ENCODE measurements around the gene CYREN. TPM values are rescaled to one million over a fixed set of nuclear protein-coding genes. Genes with fewer than 3 reads are reported as not detected.

Gene CYREN, protein sequence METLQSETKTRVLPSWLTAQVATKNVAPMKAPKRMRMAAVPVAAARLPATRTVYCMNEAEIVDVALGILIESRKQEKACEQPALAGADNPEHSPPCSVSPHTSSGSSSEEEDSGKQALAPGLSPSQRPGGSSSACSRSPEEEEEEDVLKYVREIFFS
- total RNA-seq (10 to 100 TPM; 25.6 to 50.7 (median 32.0) TPM), polyA plus RNA-seq (10 to 100 TPM; 51.6 to 67.9 TPM), total RNA-seq (26.2 reads per million, percentile 56 among the genes with 10 or more reads in this experiment)

DNA sequence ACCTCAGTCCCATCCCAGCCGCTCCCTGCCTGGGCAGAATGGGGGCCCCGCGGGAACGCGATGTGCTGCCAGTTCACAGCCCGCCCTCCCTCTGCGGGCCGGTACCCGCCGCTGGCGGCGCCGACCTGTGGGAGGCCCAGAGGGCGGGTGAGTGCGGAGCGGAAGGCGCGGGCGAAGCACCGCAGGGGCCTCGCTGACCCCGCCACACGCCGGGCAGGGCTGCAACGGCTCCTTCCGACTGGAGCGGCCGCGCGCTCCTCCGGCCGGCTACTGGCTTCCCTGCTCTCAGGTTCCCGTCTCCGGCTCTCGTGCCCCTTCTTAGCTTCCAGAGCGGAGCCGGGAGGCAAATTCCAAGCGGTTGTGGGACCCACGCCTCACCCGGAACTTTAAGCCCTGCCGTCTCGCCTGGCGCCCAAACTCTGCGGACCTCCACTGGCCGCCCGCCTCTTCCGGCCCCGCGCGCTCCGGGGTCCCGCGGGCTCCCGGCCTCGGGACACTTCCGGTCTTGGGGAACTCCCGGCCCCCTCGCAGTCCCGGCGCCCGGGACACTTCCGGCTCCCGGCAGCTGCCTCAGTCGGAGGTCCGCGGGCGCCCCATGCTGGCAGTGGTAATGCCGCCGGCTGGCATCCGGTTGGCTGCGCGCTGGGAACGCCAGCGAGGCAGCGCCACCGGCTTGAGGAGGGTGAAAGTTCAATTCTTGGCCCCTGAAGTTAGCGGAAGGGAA lies at the start of gene CYREN:
TSS of gene CYREN (minus strand) at position 434 of the 724 bp plus-strand sequence. CDS start 1,785 bp downstream, outside the sequence.
- no peaks in the 10 kb centered on the region for H3K9me3 ChIP-seq (ENCODE audit: control insufficient read depth in 2 of 3, low read length in 3 of 3)
- peak; percentile 74 to 91 (median 82) for DNase-seq
- H3K36me3 ChIP-seq (ENCODE audit: control insufficient read depth in 2 of 3, insufficient read depth in 3 of 3, low read length in 3 of 3) = peaks cover 0 to 27% (median 0%) of the 10 kb centered on the region in 3 experiments
- ChIA-PET CTCF (interaction anchor here (0.7 to 3.9 kb wide), 13 partner anchors 9 to 843 kb away, joined by 3 to 23 read pairs (median 5); partner anchors contain the start of genes AGBL3 and TMEM140), POLR2A (interaction anchor here (0.6 to 12.9 kb wide), 16 partner anchors 10 to 537 kb away, joined by 3 to 183 read pairs (median 6); partner anchors contain the start of genes AGBL3, BPGM, TMEM140 and WDR91)
- H3K9me3 Mint-ChIP-seq = no peaks in the 10 kb centered on the region
- peak within 1 kb of the TSS; percentile 84 to 96 (median 90) for H3K4me3 Mint-ChIP-seq
- peak within 1 kb of the TSS; percentile 94 to 98 (median 95) for H3K27ac Mint-ChIP-seq
- intact Hi-C loops (cut with micrococcal nuclease) = loop anchor here (1.0 to 10.0 kb wide), 15 partner anchors 22 to 806 kb away; partner anchors contain the start of genes AGBL3 (in 2 of the 2), AKR1B1 (in 2 of the 2), BPGM (in 2 of the 2) and WDR91 (in 2 of the 2)
- no peaks in the 10 kb centered on the region for H3K27me3 Mint-ChIP-seq
- peak; percentile 85 for ATAC-seq
- H3K4me3 ChIP-seq (ENCODE audit: low read length) = peak within 1 kb of the TSS; percentile 84
- no peaks in the 10 kb centered on the region for H3K27me3 ChIP-seq (ENCODE audit: control insufficient read depth in 2 of 2, insufficient read depth in 2 of 2, low read length in 2 of 2)
- peak within 1 kb of the TSS; percentile 95 for H3K27ac ChIP-seq (ENCODE audit: low read depth, low read length)
- peaks cover 31 to 59% (median 47%) of the 10 kb centered on the region in 7 donors for H3K4me1 Mint-ChIP-seq
- H3K36me3 Mint-ChIP-seq = peaks cover 0 to 32% (median 18%) of the 10 kb centered on the region in 5 donors
- peaks cover 16 to 29% of the 10 kb centered on the region in 2 donors for H3K4me1 ChIP-seq (ENCODE audit: control insufficient read depth in 2 of 2, insufficient read depth in 2 of 2, low read length in 2 of 2)

DNA sequence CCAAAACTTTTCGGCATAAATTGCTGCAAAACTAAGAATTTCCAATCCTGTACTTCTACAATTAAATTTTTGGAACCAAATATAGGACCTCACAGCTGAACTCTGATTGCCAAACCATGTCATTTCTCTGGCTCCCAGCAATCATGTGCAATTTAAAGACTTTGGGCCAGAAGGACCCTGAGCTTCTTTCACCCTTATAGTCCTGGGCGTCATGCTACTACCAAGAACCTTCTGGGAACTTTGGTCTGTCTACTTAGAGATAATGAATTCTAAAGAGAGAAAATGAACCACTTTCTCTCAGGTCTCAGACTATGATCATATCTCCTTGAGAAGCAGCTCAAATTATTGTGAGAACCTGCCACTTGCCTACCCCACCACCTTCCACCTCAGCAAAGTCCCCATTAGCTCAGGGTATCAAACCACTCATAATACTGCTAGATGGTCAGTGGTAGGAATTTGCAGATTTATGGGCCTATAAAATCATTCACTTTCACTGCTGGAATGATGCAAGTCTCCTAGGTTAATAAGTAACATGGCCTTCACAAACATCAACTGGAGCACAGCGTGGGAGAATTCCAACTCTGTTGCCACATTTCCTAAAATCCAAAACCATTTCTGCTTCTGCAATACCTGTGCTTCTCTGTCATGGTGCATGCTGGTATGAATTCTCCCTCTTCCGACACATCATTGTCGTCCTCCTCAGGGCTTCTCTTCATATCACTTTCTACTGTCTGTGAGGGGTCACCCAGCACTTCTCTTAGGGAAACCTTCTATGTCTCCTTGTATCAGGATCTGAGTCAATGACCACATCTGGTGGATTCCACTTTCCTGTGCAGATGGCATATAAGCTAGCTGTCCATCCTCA lies 47.4 kb upstream of the CYREN start:
- intact Hi-C loops (cut with micrococcal nuclease) = no loop called here
- H3K4me1 ChIP-seq (ENCODE audit: control insufficient read depth in 2 of 2, insufficient read depth in 2 of 2, low read length in 2 of 2) = no peaks in the 10 kb centered on the region
- H3K27me3 ChIP-seq (ENCODE audit: control insufficient read depth in 2 of 2, insufficient read depth in 2 of 2, low read length in 2 of 2) = no peaks in the 10 kb centered on the region
- Mint-ChIP-seq H3K27ac (no peak overlapping the region), H3K4me3 (no peak overlapping the region), H3K27me3 (peaks cover 0 to 17% (median 7%) of the 10 kb centered on the region in 5 donors), H3K36me3 (peaks cover 0 to 15% (median 0%) of the 10 kb centered on the region in 5 donors), H3K4me1 (peaks cover 0 to 2% (median 0%) of the 10 kb centered on the region in 7 donors), H3K9me3 (peaks cover 0 to 3% (median 0%) of the 10 kb centered on the region in 11 donors)
- POLR2A ChIA-PET = interaction anchor here (0.5 kb wide), 1 partner anchor 86 kb away, joined by 3 read pairs; no protein-coding TSS in a partner anchor
- CTCF ChIA-PET = no interaction called here
- H3K9me3 ChIP-seq (ENCODE audit: control insufficient read depth in 2 of 3, low read length in 3 of 3) = no peaks in the 10 kb centered on the region
- no peak for ATAC-seq
- H3K27ac ChIP-seq (ENCODE audit: low read depth, low read length) = no peak overlapping the region
- no peak overlapping the region for H3K4me3 ChIP-seq (ENCODE audit: low read length)
- no peak for DNase-seq
- H3K36me3 ChIP-seq (ENCODE audit: control insufficient read depth in 2 of 3, insufficient read depth in 3 of 3, low read length in 3 of 3) = no peaks in the 10 kb centered on the region

DNA sequence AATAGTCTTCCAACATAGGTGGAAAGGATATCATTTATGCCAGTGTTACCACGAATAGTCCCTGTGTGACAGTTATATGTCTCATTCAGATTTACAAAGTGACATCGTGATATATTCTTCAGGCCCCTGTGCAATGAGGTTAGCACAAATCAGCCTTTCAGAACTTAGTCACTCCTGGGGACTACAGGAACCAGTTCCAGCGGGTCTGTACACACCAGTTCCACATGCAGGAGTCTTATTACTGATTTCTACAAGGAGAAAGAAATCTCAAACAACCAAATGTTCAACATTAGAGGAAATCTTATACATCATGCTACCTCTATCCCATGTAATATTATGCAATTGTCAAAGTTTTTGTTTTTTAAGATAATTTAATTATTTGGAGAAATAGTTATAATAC lies 45.2 kb upstream of the CYREN start:
- ATAC-seq = no peak
- H3K36me3 ChIP-seq (ENCODE audit: control insufficient read depth in 2 of 3, insufficient read depth in 3 of 3, low read length in 3 of 3) = no peaks in the 10 kb centered on the region
- intact Hi-C loops (cut with micrococcal nuclease) = no loop called here
- Mint-ChIP-seq H3K27me3 (peaks cover 0 to 17% (median 6%) of the 10 kb centered on the region in 5 donors), H3K27ac (no peak overlapping the region), H3K36me3 (peaks cover 0 to 11% (median 1%) of the 10 kb centered on the region in 5 donors), H3K9me3 (peaks cover 0 to 3% (median 0%) of the 10 kb centered on the region in 11 donors), H3K4me1 (peaks cover 0 to 6% (median 6%) of the 10 kb centered on the region in 7 donors), H3K4me3 (no peak overlapping the region)
- no peaks in the 10 kb centered on the region for H3K9me3 ChIP-seq (ENCODE audit: control insufficient read depth in 2 of 3, low read length in 3 of 3)
- no peak for DNase-seq
- no peaks in the 10 kb centered on the region for H3K4me1 ChIP-seq (ENCODE audit: control insufficient read depth in 2 of 2, insufficient read depth in 2 of 2, low read length in 2 of 2)
- H3K27ac ChIP-seq (ENCODE audit: low read depth, low read length) = no peak overlapping the region
- no peaks in the 10 kb centered on the region for H3K27me3 ChIP-seq (ENCODE audit: control insufficient read depth in 2 of 2, insufficient read depth in 2 of 2, low read length in 2 of 2)
- H3K4me3 ChIP-seq (ENCODE audit: low read length) = no peak overlapping the region
- ChIA-PET POLR2A (no interaction called here), CTCF (no interaction called here)

DNA sequence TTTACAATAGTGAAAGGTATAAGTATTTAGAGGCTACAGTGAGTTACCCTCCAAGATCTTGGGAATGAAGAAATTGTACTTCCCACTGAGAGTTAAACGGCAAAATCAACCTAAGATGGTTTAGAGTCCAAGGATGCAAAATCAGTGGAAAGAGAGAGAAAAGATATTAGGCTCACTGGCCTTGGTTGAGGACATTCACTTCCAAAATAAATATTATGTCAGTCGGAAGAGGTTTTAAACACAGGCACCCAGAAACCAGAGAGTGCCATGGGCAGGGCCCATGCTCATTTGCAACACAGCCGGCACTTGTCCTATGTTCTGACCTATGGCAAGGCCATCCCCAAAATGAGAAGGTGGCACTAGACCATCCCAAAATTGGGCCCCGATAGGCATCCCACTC lies 44.7 kb upstream of the CYREN start:
- Histone ChIP-seq H3K36me3 (ENCODE audit: control insufficient read depth in 2 of 3, insufficient read depth in 3 of 3, low read length in 3 of 3) (no peaks in the 10 kb centered on the region), H3K27ac (ENCODE audit: low read depth, low read length) (no peak overlapping the region), H3K27me3 (ENCODE audit: control insufficient read depth in 2 of 2, insufficient read depth in 2 of 2, low read length in 2 of 2) (no peaks in the 10 kb centered on the region), H3K4me1 (ENCODE audit: control insufficient read depth in 2 of 2, insufficient read depth in 2 of 2, low read length in 2 of 2) (peaks cover 0 to 4% of the 10 kb centered on the region in 2 donors), H3K4me3 (ENCODE audit: low read length) (no peak overlapping the region), H3K9me3 (ENCODE audit: control insufficient read depth in 2 of 3, low read length in 3 of 3) (no peaks in the 10 kb centered on the region)
- peaks cover 0 to 6% (median 1%) of the 10 kb centered on the region in 5 donors for H3K36me3 Mint-ChIP-seq
- no peaks in the 10 kb centered on the region for H3K9me3 Mint-ChIP-seq
- ChIA-PET POLR2A (no interaction called here), CTCF (no interaction called here)
- no peak for ATAC-seq
- no peak overlapping the region for H3K27ac Mint-ChIP-seq
- H3K4me3 Mint-ChIP-seq = no peak overlapping the region
- DNase-seq = no peak
- peaks cover 0 to 13% (median 6%) of the 10 kb centered on the region in 5 donors for H3K27me3 Mint-ChIP-seq
- H3K4me1 Mint-ChIP-seq = peaks cover 0 to 12% (median 11%) of the 10 kb centered on the region in 7 donors
- intact Hi-C loops (cut with micrococcal nuclease) = no loop called here

DNA sequence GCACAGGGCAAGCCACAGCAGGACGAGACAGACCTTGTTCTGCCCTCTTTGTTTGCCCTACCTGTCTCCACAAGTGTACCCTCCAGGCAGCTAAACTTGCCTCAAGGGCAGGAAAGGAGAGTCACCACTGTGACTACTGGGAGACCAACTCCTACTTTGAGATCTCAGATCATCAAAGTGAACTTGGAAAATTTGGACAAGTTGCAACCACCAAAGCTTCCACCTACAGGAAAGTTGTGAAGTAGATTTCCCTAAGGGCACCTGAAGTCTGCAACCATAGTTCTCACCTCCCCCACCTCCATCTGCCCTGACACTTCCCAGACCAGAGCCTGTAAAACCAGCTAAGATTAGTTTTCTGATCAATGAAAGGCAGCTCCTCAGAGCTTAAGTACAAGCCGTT lies 43.3 kb upstream of the CYREN start:
- H3K27ac Mint-ChIP-seq = peak overlapping the region in 2 of 9 donors; percentile 2 to 43
- POLR2A ChIA-PET = no interaction called here

More for the DNA sequence above, 43.3 kb upstream of the CYREN start:
- H3K4me3 Mint-ChIP-seq = no peak overlapping the region
- CTCF ChIA-PET = interaction anchor here (0.7 kb wide), 1 partner anchor 24 kb away, joined by 4 read pairs; no protein-coding TSS in a partner anchor
- peaks cover 7 to 25% (median 19%) of the 10 kb centered on the region in 7 donors for H3K4me1 Mint-ChIP-seq
- H3K36me3 Mint-ChIP-seq = peaks cover 0 to 5% (median 1%) of the 10 kb centered on the region in 5 donors
- no peak for DNase-seq
- Histone ChIP-seq H3K4me3 (ENCODE audit: low read length) (no peak overlapping the region), H3K9me3 (ENCODE audit: control insufficient read depth in 2 of 3, low read length in 3 of 3) (no peaks in the 10 kb centered on the region), H3K27me3 (ENCODE audit: control insufficient read depth in 2 of 2, insufficient read depth in 2 of 2, low read length in 2 of 2) (no peaks in the 10 kb centered on the region), H3K27ac (ENCODE audit: low read depth, low read length) (no peak overlapping the region), H3K4me1 (ENCODE audit: control insufficient read depth in 2 of 2, insufficient read depth in 2 of 2, low read length in 2 of 2) (peaks cover 0 to 5% of the 10 kb centered on the region in 2 donors), H3K36me3 (ENCODE audit: control insufficient read depth in 2 of 3, insufficient read depth in 3 of 3, low read length in 3 of 3) (no peaks in the 10 kb centered on the region)
- no peak for ATAC-seq
- H3K27me3 Mint-ChIP-seq = peaks cover 0 to 7% (median 6%) of the 10 kb centered on the region in 5 donors
- no peaks in the 10 kb centered on the region for H3K9me3 Mint-ChIP-seq
- intact Hi-C loops (cut with micrococcal nuclease) = loop anchor here in 1 of 2 donors (5.0 kb wide), 2 partner anchors 897 to 1962 kb away; partner anchors contain the start of genes EXOC4 and SLC35B4
